ENCODE data around the gene PGAP6.

PGAP6 gene

GRCh38 chr16:361341-361871, 20.4 kb downstream of the PGAP6 start:
- CTCF ChIA-PET: interaction anchor here (0.5 to 2.2 kb wide), 19 partner anchors 8 to 264 kb away, joined by 3 to 15 read pairs (median 4); partner anchors contain the start of genes AXIN1 and LUC7L
- no peak for DNase-seq (ENCODE audit: low spot score)
- TF ChIP-seq CTCF (conservative IDR thresholded peaks at IDR 0.05; ENCODE audit: low read depth): no peak
- peak overlapping the region; percentile 15; the same call in 1 of the 2 replicates for H3K27ac ChIP-seq
- POLR2A ChIA-PET (ENCODE audit: low non-redundant PET): no interaction called here

DNA sequence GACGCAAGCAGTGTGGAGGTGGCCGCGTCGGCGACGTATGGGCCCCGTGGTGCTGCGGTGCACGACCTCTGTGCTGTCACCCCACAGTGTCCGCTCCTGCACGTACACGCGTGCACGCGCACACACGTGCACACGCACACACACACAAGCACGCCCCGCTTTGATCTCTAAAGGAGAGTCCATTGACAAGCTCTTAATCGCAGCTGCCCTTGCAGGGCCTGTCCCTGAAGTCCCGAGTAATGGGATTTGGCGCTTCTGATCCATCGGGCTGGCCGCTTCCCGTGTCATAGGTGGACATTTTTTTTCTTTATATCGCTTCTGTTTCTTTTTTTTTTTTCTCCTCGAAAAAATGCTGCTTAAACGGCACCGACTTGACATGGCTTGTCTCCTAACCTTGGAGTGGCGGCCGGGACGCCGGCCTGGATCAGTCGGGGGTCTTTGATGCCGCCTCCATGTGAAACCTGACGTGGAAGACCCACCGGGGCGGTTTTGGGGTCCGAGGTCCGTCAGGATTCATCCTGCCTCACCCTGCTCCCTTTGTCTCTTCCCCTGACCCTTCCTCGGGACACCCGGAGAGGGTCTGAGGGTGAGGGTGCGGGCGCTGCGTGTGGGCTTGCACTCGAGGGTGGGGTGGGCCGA, 21.0 kb downstream of the PGAP6 start:
- ChIA-PET CTCF (interaction anchor here (0.6 to 1.8 kb wide), 5 partner anchors 15 to 264 kb away, joined by 4 to 15 read pairs (median 5); partner anchors contain the start of gene LUC7L), POLR2A (ENCODE audit: low non-redundant PET) (no interaction called here)
- TF ChIP-seq CTCF (conservative IDR thresholded peaks at IDR 0.05; ENCODE audit: low read depth): no peak
- DNase-seq (ENCODE audit: low spot score): no peak
- H3K27ac ChIP-seq: no peak overlapping the region

DNA sequence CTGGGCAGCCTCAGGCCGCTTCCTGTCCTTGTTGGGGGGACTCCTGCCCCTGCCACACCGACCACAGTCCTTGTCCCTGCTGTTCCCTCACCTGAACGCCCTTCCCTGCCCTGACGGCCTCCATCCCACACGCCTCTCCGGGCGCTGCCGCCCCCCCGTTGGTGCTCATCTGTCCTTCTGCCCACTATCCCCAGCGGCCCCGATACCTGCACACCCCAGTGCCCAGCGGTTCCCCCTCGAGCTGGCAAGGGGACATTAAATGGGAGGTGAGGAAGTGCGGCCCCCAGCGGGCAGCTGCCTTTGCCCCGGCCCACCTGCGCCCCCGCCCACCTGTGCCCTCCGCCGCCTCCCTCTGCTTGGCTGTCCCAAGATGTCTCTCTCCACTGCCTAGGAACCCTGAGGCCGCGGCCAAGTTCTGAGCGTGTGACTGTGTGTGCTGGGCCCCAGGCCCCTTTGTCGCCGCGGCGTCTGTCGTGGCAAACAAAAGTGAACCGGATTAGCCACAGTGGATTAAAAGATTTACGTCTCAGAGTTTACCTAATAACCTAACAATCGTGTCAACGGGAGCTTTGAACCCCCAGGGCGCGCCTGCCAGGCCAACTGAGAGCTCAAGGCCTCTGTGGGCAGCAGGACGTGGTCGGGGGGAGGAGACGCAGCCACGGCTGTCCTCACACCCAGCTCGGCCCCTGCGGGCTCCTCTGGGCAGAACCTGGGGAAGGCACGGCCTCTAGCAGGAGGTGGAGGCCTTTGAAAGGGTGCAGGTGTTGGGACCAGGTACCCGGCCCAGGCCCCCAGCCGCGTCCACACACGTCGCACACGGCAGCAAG, 21.7 kb downstream of the PGAP6 start:
- DNase-seq (ENCODE audit: low spot score): no peak
- POLR2A ChIA-PET (ENCODE audit: low non-redundant PET): no interaction called here
- CTCF ChIA-PET: no interaction called here
- no peak overlapping the region for H3K27ac ChIP-seq
- TF ChIP-seq CTCF (conservative IDR thresholded peaks at IDR 0.05; ENCODE audit: low read depth): no peak

- DNase-seq (ENCODE audit: low spot score): no peak
- POLR2A ChIA-PET (ENCODE audit: low non-redundant PET): no interaction called here
- TF ChIP-seq CTCF (conservative IDR thresholded peaks at IDR 0.05; ENCODE audit: low read depth): no peak
- no peak overlapping the region for H3K27ac ChIP-seq
- CTCF ChIA-PET: no interaction called here
Observed at GRCh38 chr16:359067-359763, 22.6 kb downstream of the PGAP6 start.

DNA sequence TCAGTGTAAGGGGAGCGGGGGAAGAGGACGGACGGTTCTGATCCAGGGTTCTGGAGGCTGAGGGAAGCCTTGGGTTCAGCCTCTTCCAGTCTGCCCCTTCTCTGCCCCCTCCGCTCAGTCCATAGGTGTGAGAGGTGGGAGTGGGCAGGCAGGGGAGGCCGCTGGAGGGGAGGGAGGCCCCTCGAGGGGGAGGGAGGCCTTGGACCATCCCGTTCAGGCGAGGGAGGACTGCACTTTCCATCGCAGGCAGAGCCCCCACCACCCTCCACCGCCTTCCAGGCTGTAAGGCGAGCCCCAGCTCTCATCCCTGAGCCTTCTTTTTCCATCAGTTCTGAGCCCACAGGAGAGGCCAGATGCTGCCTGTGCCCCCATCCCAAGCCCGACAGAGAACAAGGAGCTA, 25.0 kb downstream of the PGAP6 start:
- no peak for TF ChIP-seq CTCF (conservative IDR thresholded peaks at IDR 0.05; ENCODE audit: low read depth)
- POLR2A ChIA-PET (ENCODE audit: low non-redundant PET): no interaction called here
- CTCF ChIA-PET: no interaction called here

DNA sequence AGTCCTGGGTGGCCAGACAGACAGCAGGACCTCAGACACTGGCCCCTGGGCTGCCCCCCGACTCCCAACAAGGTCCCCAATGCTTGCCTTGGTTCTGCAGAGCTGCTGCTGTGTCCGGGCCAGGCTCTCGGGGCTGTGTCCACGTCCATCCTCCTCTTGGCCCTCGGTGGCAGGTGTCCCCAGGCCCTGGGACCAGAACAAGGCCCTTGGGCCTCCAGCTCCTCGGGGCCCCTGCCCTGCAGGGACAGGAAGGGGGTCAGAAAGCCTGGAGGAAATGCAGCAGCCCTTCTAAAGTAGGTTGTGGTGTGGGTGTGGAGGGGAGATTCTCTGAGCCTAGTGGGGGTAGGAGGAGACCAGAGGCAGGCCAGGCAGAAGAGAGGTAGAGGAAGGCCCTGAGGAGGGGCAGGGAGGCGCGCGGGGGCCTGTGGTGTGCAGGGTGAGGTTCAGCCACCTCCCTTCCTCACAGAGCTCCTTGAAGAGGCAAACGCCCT, 26.8 kb downstream of the PGAP6 start:
- CTCF ChIA-PET: no interaction called here
- no peak for DNase-seq (ENCODE audit: low spot score)
- TF ChIP-seq CTCF (conservative IDR thresholded peaks at IDR 0.05; ENCODE audit: low read depth): no peak
- POLR2A ChIA-PET (ENCODE audit: low non-redundant PET): no interaction called here
- peak overlapping the region; percentile 94 for H3K27ac ChIP-seq

More for the DNA sequence above, 25.0 kb downstream of the PGAP6 start:
- no peak overlapping the region; the same call in 1 of the 2 replicates for H3K27ac ChIP-seq
- DNase-seq (ENCODE audit: low spot score): no peak

Data from RWPE1 (cell line).